Esophagus mucosa (tissue), 1 donor: ENCODE results near the gene TANC1. TPM values are rescaled to one million over a fixed set of nuclear protein-coding genes. Genes with fewer than 3 reads are reported as not detected.

Experiments used
- total RNA-seq: library from RNA; stranded (reverse); gene quantifications from one replicate; pipeline ENCODE4 v1.2.4, GENCODE V29; 2023
- donor health status: DM: yes; HTN: yes; CAD: no.

The TANC1 gene
- total RNA-seq, 1 donor from 2014 or later, result 23.8 TPM

Other genes starting within 250 kb of the TANC1 start
- gene DAPL1, start 173.3 kb upstream of the TANC1 start, total RNA-seq, result 179 TPM